Left hindlimb (tissue), 1 donor: ENCODE data around the gene SYPL1.
"Not testable (repeated sequence)": the region's sequence is repeated elsewhere in the genome, so short reads cannot be mapped to it uniquely, and the experiment has no call there.

Experiments
- DNase-seq: peaks from one replicate; pipeline ENCODE4 v3.0.0-alpha.2; 2018

Gene SYPL1

GRCh38 chr7:106112118-106112971, at the start of gene SYPL1:
TSS of gene SYPL1 (minus strand) at chr7:106112312. CDS start at chr7:106112208, 104 bp downstream.
- DNase-seq: peak; percentile 95

DNA sequence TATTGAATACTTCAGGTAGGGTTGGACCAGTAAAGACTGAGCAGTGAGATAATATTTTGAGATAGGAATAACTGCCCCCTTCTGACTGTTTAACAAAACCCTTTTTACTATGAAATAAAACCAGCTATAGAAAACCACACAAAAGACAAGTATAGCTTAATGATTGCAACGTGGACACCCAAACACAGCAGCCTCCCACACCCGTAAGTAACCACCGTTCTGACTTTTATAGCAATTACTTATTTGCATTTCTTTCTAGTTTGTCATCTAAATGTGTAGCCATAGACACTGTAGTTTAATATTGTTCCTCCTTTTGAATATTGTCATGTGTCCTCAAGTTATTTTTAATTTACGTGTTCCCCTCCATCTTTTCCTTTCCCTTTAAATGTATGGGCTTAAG, 42.9 kb upstream of the SYPL1 start:
- no peak for DNase-seq

- peak; percentile 84 for DNase-seq
Measured at GRCh38 chr7:106153891-106154449, 41.9 kb upstream of the SYPL1 start.

DNA sequence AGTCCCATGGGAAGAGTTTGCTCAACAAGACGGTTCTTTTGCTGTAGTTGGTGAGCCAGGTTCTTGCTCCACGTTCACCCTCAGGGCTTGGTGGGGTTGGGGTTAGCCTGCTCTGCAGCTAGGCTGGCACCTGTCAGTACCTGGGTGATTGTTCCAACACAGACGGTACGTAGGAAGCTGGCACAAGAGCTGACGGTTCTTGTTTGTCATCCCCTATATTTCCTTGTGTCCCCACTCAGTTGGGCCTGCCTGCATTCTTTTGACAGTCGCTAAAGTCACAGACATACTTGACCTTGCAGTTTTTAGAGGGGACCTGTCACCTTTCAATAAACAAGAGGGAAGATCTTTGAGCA, 40.2 kb upstream of the SYPL1 start:
- DNase-seq: no peak

DNA sequence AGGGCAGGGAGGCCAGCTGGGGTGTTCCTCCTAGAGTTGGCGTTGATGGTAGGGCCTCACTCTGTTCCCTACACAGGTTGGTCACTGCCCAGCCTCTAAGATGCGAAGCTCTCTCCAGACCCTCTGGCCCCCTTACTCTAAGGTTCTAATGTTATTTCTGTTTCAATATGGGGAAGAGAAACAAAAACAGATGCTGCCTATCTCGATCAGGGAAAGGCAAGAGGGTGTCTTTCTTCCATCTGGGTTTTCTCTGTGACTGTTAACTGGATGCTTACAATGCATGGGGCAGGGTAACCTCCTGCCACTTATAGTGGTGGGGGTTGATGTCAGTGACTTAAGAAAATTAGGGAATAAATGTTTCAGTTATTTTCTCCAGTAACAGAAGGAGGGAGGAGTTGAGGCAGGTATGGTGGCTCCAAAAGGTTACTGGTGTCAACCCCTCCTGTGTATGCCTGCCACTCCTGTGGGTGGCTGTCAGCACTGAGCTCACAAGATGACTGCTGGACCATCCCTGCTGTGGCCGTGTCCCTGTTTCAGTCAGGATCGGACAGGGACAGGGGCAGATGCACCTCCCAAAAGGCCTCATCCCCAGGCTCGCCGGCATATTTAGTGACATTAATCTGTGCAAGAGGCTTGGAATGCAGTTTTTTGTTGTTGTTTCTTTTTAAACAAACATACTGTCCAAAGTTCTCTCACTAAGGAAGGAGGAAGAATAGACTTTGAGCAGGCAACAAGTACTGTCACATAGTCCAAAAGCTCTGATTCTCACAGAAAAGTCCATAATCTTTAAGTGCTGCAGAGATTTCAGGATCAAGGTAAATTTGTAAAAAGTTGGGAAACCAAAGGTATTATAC, 39.6 kb upstream of the SYPL1 start:
- no peak for DNase-seq

- no peak for DNase-seq
Measured at GRCh38 chr7:106143711-106144337, 31.7 kb upstream of the SYPL1 start.

DNA sequence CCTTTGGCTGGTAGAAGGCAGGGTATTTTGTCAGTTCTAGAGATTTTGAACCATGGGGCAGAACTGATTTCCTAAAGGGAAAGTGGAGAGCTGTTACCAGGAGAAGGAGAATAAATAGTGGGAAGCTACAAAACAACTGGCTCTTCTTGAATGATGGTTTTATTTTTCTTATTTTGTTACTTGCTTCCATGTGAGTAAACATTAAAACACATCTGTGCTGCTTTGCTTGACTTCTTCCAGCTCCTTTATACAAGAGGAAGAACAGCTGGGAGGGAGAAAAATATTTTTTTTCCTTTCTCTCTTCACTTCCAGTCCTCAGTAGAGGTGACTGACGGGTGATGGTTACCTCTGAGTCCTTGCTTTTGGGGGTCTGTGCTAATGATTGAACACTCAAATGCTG, 30.0 kb upstream of the SYPL1 start:
- no peak for DNase-seq

DNA sequence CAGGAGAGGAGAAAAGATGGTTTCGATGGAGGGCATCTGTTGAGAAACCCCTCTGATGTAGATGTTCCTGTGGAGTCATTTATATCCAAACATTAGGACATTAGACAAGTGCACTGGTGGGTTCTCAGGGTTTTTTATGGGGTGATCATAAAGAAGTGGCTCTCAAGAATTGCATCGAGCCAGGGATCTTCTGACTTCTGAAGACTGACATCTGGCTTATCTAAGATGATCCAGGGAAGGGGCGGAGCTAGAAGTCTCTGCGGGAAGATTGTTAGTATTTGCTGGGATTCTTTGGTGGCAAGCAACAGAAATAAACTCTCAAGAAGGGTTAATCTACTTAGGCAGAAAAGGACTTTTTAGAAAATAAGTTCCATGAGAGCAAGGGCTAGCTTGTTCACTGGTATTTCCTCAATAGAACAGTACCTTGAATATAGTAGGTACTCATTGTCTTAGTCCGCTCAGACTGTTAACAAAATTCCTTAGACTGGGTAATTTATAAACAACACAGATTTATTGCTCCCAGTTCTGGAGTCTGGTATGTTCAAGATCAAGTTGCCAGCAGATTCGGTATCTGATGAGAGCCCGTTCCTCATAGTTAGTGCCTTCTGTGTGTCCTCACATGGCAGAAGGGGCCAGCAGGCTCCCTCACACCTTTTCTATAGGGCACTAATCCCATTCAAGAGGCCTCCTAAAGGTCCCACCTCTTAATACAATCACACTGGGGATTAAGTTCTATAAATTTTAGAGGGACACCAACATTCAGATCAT, 28.5 kb upstream of the SYPL1 start:
- DNase-seq: no peak

- DNase-seq: no peak
Measured at GRCh38 chr7:106139265-106140251, 27.4 kb upstream of the SYPL1 start.

DNA sequence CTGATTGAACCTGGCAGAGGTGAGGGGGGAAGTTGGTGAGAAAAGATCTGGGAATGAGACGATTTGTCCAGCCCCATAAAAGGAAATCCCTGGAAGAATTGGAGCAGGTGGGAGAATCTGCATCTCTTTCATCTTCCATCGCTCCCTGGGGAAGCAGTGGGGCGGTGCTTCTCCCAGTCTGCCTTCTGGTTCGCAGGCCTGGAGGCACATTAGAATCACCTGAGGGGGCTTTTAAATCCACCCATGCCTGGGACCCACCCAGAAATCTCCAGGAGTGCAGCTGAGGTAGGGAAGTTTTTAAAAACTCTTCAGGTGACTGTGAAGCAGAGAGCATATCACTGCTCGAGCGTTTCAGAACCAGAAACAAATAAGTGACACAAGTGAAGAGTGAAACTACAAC, 26.7 kb upstream of the SYPL1 start:
- DNase-seq: no peak

- not testable (repeated sequence) for DNase-seq
Measured at GRCh38 chr7:106138181-106138580, 26.1 kb upstream of the SYPL1 start.

- no peak for DNase-seq
Measured at GRCh38 chr7:106134241-106134640, 22.1 kb upstream of the SYPL1 start.

GRCh38 chr7:106129291-106129690, 17.2 kb upstream of the SYPL1 start:
- no peak for DNase-seq

DNA sequence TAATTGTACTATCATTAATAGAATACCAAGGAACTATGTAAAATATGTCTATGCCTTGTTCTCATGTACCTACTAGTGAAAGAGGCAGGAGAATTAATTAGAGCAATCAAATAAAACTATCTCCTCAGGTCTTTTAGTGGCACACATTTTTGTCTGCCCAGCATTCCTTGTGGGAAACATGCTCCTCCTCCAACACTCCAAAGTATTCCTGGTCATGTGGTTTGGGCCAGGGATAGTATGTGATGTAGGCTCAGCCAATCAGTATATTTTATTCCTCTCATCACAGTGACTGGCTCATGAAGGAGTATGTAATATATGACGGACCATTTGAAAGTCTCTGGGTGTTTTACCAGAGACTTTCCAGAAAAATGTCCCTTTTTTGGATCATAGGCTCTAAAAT, 16.7 kb upstream of the SYPL1 start:
- no peak for DNase-seq

- DNase-seq: no peak
Measured at GRCh38 chr7:106127984-106128780, 16.1 kb upstream of the SYPL1 start.

DNA sequence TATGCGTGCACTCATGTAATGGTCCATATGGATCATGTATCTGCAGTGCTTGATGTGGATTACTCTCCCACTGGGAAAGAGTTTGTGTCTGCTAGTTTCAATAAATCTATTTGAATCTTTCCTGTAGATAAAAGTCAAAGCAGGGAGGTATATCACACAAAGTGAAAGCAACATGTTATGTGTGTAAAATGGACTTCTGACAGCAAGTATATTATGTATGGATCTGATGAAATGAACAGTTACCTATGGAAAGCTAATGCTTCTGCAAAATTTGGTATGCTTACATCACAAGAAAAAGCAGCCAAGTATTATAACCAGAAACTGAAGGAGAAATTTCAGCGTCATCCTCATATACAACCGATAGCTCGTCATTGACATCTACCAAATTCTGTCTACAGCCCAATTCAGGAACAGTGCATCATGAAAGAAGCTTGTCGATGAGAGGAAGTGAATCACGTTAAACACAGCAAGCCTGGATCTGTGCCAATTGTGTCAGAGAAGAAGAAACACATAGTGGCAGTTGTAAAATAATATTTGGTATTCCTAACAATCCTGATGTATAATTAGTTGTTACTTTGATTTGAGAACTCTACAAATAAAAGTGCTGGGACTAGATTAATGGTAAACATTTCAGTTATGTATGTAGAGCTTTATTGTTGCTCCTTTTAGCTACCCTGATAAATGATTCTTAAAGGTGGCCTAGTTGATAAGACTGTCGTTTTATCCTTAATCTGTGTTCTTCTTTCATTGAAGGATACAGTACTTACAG, 14.2 kb upstream of the SYPL1 start:
- DNase-seq: no peak

DNA sequence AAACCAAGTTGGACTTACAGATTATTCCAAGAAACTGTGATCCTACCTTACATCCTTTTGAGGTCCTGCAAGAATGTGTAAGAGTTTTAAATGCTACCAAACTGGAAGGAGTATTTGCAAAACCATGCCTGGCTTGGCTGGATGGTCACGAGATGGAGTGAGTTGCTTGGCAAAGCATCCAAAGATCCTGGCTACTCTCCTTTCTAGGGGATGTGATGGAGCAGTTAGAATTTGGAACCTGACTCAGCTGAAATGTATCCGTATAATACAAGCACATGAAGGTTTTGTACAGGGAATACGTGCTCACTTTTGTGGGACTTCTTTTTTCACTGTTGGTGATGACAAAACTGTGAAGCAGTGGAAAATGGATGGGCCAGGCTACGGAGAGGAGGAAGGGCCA, 13.3 kb upstream of the SYPL1 start:
- DNase-seq: no peak

- DNase-seq: no peak
Measured at GRCh38 chr7:106124186-106124585, 12.1 kb upstream of the SYPL1 start.

- no peak for DNase-seq
Measured at GRCh38 chr7:106122713-106123112, 10.6 kb upstream of the SYPL1 start.
